ENCODE measurements around the gene USP44. TPM values are rescaled to one million over a fixed set of nuclear protein-coding genes. Genes with fewer than 3 reads are reported as not detected.
A peak's percentile ranks its signal among the peaks of the same experiment; 100 is the strongest.

The USP44 gene
- total RNA-seq (1.5 and 3.1 TPM in 2 replicates), polyA plus RNA-seq (0.91 and 1.2 TPM in 2 replicates), polyA minus RNA-seq (1.7 and 2.5 TPM in 2 replicates), Bru-seq, nascent RNA (percentile 37 among the genes with signal in this experiment), BruChase-seq, experiment 1, labeled RNA remaining after a 6-hour chase (percentile 31 among the genes with signal in this experiment), BruChase-seq, experiment 2, labeled RNA remaining after a 2-hour chase (percentile 35 among the genes with signal in this experiment)
- polyA plus RNA-seq (2011; cell fraction: cytosol; rRNA removed): 0.82 and 0.92 TPM in 2 replicates
- polyA plus RNA-seq (2011; cell fraction: nucleus; rRNA removed): 1.8 and 3.0 TPM in 2 replicates
- polyA plus RNA-seq (2012): 1.1 and 1.8 TPM in 2 replicates
- not detected for polyA minus RNA-seq (2011; cell fraction: cytosol; rRNA and poly(A)+ RNA removed)
- polyA minus RNA-seq (2011; cell fraction: nucleus; rRNA and poly(A)+ RNA removed): 1.4 and 1.6 TPM in 2 replicates
- long read RNA-seq, partial matches to known transcripts: 0 of 5 reads
- long read RNA-seq, other reads (novel, unspliced or antisense): 2 of 5 reads

DNA sequence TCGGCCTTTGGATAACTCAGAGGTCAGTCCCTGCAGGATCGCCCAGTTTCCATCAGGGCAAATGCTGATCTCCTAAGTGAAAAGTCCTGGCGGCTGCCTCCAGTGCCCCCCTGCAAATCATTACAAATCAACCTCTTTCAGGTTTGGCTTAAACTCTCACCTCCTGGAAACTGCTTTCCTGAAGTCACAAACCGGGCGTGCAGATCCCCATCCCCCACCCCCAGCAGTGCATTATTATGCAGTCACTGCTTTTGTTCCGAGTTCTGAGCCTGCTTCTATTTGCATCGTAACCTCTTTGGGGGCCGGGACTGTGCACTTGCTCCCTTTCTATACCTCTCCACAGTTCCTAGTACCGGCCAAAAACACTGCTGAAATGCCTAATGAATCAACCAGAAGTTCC, at the start of gene USP44:
USP44 (minus strand) TSS at position 172 of the 400 bp plus-strand sequence. CDS start 17,220 bp downstream, outside the sequence.
- Histone ChIP-seq H3K27me3 (ENCODE audit: control insufficient read depth in 2 of 2, insufficient read depth in 2 of 2, low read length in 2 of 2) (peaks cover 9 to 14% of the 10 kb centered on the region in 2 experiments), H3K79me2 (ENCODE audit: control insufficient read depth, insufficient read depth, low read length) (no peaks in the 10 kb centered on the region), H3K9ac (replicated peaks; ENCODE audit: extremely low read depth, insufficient read depth, low read length) (no peak within 1 kb of the TSS), H3K4me3 (replicated peaks in 1 of 3; ENCODE audit: insufficient read depth in 1 of 3, low read depth in 1 of 3, low read length in 3 of 3) (no peak within 1 kb of the TSS), H3K4me1 (ENCODE audit: control insufficient read depth, extremely low read depth, insufficient read depth, low read length) (peaks cover 11% of the 10 kb centered on the region), H3K9me3 (replicated peaks; ENCODE audit: control insufficient read depth, insufficient read depth, low read length) (peaks cover 2% of the 10 kb centered on the region), H4K20me1 (replicated peaks; ENCODE audit: control insufficient read depth, extremely low read depth, insufficient read depth, low read length) (no peaks in the 10 kb centered on the region), H3K9me1 (replicated peaks; ENCODE audit: control insufficient read depth, extremely low read depth, insufficient read depth, low read length) (no peaks in the 10 kb centered on the region), H2AFZ (ENCODE audit: low read depth, low read length) (no peak within 1 kb of the TSS), H3K4me2 (ENCODE audit: insufficient read depth, low read length) (no peak within 1 kb of the TSS), H3K36me3 (ENCODE audit: control insufficient read depth in 2 of 2, extremely low read depth in 1 of 2, insufficient read depth in 2 of 2, low read length in 2 of 2) (no peaks in the 10 kb centered on the region), H3K27ac (ENCODE audit: insufficient read depth, low read depth, low read length) (no peak within 1 kb of the TSS)
- TF ChIP-seq JUN (IDR thresholded peaks at IDR 0.05; ENCODE audit: borderline replicate concordance, insufficient read depth, insufficient read length, low read depth): no peak
- no peak for TF ChIP-seq EZH2 (IDR thresholded peaks at IDR 0.05; ENCODE audit: borderline replicate concordance, low read depth, low read length, severe bottlenecking)
- TF ChIP-seq MYC (IDR thresholded peaks at IDR 0.05; ENCODE audit: low read depth, low read length): no peak
- TF ChIP-seq, protein P1, sequence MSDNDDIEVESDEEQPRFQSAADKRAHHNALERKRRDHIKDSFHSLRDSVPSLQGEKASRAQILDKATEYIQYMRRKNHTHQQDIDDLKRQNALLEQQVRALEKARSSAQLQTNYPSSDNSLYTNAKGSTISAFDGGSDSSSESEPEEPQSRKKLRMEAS (IDR thresholded peaks at IDR 0.05; ENCODE audit: insufficient read depth, insufficient read length): no peak
- no peak for TF ChIP-seq POLR2AphosphoS5 (IDR thresholded peaks at IDR 0.05; ENCODE audit: insufficient read depth, low read depth, low read length)
- TF ChIP-seq CTCF (IDR thresholded peaks at IDR 0.05; ENCODE audit: extremely low read depth in 1 of 2, insufficient read depth in 1 of 2, low read depth in 1 of 2, low read length in 2 of 2): no peak
- TF ChIP-seq POLR2A (IDR thresholded peaks at IDR 0.05; ENCODE audit: low read depth, low read length): no peak
- no peak for TF ChIP-seq FOS (IDR thresholded peaks at IDR 0.05; ENCODE audit: borderline replicate concordance, insufficient read depth, low read length)
- TF ChIP-seq GATA2 (IDR thresholded peaks at IDR 0.05; ENCODE audit: insufficient read depth, insufficient read length, low read depth, low read length): no peak
- CTCF ChIA-PET: interaction anchor here (1.0 kb wide), 1 partner anchor 22 kb away, joined by 3 read pairs; no protein-coding TSS in a partner anchor
- intact Hi-C loops (cut with micrococcal nuclease): no loop called here
- POLR2A ChIA-PET: no interaction called here
- DNase-seq (ENCODE audit: low read depth, low spot score): no peak
- no peak for FAIRE-seq
- BruUV-seq (replicated peaks): no TSS peak
- dilution Hi-C loops (cut with MboI; ENCODE audit: extremely low pct_ligation_motif_present, low sequenced_read_pairs): no loop called here

All from endothelial cell of umbilical vein (primary cell).